ENCODE measurements around the gene SPATA13.
"Not testable (repeated sequence)": the region's sequence is repeated elsewhere in the genome, so short reads cannot be mapped to it uniquely, and the experiment has no call there.

Gene SPATA13

DNA sequence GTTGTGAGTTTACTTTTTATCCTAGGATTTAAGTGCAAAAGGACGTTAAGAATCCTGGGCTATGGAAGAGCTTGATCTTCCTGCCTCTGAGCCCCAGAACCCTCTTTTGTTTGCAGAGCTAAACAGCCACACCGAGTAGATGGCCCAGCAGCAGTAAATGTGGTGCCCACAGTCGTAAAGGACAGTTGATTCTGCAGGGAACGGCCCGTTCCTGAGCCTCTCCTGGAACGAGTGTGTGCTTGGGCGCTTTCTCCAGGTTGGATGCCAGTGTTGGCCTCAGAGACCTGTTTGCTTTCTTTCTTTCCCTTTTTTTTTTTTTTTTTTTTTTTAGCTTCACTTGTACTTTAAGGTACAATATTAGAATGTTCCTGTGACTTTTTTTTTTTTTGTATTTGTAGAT is 41.7 kb downstream of the SPATA13 start:
- DNase-seq, result no peak

DNA sequence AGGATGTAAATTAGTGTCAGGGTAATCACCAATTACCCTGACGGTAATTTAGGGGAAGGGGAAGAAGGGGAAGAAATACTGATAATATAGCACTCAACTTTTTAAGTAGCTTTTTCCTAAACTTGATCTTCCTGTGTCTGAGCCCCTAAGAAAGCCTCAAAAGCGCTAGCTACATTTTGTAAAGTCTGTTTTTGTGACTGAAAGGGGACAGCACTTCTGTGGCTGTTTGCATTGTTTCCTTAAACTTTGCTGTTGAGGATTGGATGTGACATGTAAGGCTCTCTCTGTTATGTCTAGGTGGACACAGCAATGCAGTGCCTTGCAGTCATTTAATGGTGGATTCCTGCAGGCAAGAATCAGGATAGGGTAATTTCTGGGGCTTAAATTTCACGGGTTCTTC is 42.8 kb downstream of the SPATA13 start:
- no peak for DNase-seq

DNA sequence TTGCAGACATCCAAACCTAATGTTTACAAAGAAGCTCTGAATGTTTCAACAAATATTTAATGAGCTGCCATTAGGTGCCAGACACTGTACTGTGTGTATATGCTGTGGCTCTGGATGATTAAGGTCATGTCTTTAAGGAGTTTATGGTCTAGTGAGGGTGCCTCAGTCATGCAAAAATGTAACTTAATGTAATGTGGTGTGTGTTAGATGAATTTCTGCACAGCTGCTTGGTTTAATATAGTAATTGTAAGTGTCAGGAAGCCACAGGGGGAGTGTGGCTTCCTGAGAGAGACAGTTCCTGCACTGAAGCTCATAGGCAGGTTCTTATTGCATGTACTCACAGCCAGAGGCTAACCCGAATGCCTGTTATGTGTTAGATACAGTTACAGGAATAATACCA is 43.3 kb downstream of the SPATA13 start:
- DNase-seq, result no peak

DNA sequence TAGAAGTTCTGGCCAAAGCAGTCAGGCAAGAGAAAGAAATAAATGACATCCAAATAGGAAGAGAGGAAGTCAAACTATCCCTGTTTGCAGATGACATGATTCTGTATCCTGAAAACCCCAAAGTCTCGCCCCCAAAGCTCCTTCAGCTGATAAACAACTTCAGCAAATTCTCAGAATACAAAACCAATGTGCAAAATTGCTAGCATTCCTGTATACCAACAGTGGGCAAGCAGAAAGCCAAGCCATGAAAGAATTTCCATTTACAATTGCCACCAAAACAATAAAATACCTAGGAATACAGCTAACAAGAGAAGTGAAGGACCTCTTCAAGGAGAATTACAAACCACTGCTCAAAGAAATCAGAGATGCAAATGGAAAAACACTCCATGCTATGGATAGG is 44.6 kb downstream of the SPATA13 start:
- not testable (repeated sequence) for DNase-seq

DNA sequence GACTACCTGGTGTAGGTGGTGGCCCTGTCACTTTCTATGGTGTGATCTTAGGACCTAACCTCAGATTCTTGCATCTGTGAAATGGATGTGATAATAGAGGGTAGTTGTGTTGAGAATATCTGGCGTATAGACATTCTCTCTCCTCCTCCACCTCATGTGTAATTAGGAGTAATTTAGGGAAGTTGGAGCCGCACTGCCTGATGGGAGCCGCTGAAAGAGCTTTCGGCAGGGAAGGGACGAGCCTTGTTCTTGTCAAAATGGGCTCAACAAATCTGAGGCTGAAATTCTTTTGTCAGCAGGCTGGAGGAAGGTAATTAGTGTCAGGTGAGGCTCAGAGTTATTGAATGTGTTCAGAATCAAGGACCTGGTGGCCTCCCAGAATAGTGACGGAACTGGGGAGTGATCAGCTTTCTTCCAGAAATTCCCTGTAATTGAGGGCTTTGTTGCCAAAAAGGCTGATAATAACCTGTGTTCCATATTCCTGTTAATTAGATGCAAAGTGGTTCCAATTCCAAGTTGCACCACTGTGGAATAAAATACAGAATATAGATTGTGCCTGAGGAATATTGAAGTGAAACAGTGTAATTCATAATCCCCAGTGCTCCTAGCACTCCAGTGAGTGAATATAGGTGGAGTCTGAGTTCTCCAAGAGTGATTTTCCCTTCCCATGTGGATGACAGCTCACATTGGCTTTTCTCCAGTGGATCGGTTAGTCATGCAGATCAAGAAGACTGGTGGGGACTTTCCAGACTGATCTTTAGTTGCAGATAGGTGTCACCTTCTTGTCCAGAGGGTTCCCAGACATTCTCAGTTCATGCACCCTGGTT is 47.5 kb downstream of the SPATA13 start:
- DNase-seq, result no peak

DNA sequence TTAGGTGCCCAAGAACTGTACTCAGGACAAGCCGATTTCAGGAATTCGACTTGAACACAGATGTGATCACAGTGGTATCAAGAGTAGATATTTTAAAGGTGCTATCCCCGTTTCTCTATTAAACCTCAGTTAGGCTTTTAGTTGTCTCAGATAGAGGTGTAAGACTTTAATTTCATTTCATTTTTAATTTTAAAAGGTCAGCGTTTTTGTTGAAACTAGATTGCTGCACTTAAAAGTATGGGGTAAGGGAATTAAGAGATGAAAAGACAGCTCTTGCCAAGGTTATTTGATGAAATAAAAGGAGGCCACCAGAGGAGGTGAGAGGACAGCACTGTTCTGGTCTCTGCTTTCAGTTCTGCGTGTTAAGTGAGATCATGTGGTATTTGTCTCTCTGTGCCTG is 48.6 kb downstream of the SPATA13 start:
- DNase-seq, result no peak

DNA sequence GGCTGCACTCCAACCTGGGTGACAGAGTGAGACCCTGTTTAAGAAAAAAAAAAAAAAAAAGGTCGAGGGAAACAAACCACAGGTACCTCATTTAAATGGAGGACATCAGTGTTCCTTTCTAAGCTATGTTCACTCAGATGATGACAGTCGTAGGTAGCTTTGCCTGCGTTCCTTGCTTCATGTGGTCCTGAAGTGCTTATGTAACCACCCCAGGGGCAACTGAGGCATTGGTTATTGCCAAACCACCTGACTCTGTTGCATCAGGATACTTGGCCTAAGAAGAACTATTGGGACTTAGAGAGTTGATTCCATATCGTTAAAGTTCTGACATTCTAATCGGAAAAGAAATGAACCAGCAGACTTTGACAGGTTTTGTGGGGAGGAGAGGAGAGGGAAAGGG is 51.7 kb downstream of the SPATA13 start:
- DNase-seq, result no peak

DNA sequence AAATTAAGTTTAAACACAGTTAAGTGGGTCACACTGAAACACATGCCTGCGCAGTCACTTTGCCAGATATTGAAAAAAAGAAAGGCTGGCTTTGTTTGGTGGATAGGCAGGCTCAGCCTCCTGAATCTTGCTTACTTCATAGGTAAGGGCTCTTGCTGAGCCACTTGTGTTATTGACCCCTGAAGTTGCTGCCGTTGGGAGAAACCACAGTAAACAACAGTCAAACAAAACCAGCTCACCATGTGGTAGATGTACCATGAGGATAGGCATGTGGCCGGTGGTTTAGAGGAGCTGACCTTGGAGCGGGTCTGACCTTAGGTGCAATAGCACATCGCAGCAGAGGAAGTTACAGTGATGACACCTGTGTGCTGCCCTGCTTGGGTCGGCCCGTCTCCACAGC is 52.2 kb downstream of the SPATA13 start:
- DNase-seq, result no peak

DNA sequence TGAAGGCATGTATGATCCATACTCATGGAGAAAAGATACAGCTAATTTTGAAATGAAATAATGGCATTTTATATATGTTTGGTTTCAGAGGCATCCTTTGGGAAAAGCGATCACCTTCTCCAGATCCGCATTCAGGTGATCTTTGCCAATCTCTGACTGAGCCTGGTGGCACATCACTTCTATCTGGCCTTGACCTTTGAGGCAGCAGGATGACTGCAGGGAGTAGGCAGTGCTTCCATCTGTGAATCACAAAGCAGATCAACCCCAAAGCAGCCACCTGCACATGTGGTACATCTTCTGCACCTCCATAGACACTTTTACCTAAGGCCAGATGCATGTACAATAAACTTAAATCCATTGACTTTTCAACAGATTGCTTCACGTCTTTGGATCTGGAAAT is 53.4 kb downstream of the SPATA13 start:
- DNase-seq, result no peak

DNA sequence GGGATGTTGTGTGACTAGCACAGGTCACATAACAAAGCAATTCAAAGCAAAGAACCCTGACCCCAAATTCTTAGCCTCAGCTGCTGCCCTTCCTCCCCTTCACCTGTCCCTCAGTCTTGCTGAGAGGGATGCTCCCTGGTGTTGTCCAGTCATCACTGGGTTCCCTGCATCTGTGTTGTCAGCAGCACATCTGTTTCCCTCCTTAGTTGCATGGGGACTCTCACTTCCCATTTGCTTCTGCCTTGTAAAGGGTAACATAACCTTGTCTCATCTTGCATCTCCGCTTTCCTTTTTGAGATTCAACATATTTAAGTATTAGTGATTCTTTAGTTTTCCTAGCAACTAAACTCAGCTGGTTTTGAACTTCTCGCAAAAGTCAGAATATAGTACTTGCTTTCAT is 54.0 kb downstream of the SPATA13 start:
- no peak for DNase-seq

DNA sequence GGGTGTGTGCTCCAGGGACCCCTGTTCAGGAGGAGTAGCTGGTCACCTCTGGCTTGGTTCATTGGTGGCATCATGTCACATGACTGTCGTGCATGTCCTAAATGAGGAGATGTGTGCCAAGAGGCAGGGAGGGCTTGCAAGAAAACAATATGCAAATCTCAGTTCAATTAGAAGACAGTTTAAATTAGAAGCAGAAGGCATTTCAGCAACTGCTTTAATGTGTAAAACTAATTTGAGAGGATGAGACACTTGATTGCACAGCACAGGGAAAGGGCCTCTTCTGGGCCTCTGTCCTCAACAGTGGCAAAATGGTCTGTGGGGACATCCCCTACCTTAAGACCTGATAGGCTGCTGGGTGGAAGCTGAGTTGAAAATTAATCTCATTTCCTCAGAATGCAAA is 54.6 kb downstream of the SPATA13 start:
- DNase-seq, result no peak

DNA sequence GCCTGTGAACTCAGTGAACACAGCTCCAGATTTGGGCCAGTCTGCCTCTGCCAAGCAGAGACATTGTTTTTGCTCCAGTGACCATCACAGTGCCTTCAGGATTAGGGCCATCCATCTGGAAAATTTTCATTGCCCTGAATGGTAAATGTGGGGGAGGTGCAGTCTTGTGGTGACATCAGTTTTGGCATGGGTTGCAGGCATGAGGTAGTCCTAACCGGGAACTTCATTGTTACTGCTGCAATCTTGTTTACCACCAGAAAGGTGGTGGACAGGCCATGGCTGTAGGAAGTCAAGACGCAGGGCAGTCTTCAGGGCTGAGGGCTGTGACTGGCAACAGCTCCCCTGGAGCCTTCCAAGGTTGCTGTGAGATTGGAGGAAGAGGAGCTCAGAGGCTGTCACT is 55.2 kb downstream of the SPATA13 start:
- no peak for DNase-seq

DNA sequence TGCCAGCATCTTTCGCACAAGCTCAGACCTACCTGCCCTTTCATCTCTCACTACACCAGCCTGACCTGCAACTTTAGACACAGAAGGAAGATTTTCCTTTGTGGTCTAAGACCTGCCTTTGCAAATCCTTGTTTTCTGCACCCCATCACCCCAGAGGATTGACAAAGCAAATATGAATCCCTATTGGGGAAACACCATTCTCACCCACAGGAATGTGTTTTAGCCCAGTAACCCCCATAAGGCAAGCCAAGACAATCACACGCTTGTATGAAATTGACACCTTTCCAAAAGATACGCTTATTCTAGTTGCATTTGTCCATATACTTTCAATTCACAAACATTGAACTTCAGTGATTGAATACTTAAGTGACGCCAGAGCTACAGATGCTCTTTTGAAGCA is 55.7 kb downstream of the SPATA13 start:
- DNase-seq, result no peak

DNA sequence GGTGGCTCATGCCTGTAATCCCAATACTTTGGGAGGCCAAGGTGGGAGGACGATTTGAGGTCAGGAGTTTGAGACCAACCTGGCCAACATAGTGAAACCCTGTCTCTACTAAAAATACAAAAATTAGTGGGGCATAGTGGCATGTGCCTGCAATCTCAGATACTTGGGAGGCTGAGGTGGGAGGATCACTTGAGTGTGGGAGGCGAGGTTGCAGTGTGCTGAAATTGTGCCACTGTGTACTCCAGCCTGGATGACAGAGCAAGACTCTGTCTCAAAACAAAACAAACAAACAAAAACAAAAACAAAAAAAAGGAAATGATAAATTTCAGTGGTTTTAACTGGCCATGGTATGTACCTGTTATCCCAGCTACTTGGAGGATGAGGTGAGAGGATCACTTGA is 56.3 kb downstream of the SPATA13 start:
- not testable (repeated sequence) for DNase-seq

DNA sequence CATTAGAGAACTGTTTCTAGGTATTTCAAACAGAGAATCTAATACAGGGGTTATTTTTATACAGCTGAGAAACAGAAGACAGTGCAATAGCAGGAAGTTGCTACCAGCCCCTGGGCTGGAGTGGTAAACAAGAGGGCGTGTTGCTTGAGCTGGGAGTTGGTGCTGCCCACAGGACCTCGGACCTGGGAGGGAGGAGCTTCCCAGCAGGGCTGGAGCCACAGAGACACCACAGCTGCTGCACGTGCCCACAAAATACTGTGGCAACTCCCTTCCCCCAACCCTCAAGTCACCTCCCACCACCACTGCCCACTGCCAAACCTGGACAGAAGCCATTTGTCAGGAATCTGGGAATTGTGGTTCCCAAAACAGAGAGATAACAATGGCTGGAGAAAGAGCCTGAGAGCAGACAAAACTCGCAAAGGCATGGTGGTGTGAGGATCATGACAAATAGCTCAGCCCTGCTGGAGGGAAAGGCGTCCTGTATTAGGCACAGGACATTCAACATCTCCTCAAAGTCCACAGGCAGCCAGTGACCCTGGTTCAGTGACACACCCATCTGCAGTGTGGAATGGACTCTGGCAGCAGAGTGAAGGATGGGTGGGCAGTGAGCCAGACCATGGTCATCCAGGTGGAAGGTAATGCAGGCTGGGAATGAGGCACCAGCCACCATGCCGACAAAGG is 57.2 kb downstream of the SPATA13 start:
- DNase-seq, result no peak

DNA sequence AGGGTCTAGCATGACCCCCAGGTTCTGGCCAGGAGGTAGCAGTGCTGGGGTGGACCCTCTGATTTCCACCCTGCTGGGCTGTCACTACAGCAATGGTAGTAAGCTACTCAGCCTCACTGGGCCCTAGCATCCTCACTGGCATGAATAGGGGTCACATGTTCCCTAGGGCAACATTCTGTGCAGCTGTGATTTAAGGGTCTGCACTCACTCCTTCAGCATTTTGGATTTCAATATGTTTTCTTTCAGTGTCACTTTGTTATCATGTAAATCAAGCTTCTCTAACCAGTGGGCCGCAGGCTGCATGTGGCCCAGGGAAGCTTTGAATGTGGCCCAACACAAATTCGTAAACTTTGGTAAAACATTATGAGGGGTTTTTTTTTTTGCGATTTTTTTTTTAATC is 57.8 kb downstream of the SPATA13 start:
- no peak for DNase-seq

DNA sequence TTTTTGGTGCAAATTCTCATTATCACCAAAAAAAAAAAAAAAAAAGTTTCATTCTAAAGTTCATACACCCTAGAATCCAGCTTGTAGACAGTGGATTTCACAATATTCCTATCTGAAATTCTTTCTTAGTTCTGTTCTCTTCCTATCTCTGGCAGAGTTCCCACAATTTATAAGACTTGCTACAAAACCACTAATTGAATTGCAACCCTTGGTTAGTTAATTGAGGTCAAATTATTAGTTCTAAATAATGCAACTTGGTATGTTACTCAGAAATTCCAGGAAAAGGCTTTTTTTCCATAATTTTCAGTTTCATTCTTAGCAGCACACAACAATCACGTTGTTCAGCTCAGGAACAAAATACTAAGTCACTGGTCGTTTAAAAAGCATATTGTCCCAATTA is 58.5 kb downstream of the SPATA13 start:
- no peak for DNase-seq

DNA sequence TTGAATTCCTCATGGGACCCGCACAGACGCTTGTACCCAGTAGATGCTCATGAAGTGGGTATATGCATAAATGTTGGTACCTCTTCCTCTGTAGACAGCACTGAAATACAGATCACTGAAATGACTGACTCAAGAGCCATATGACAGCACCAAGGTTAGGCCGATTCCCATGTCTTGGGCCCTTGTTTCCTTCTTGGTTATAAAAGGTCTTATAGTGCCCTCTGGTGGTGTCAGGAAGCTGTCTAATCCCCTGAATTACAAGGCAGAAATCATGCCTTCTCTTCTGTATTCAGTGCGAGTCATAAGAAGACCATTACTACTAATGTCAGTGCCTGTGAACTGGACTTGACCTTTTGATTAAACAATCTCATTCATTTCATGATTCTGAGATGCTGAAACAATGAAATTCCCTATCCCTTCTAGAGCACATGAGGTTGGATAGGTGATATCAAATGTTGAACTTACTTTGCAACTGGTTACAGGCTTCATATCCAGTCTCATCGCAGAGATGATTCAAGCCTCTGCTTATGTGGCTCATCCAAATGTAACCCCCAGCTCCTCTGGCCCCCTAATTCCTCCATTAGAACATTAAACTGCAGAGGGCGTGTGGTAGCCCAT is 59.7 kb downstream of the SPATA13 start:
- peak; percentile 31 for DNase-seq

DNA sequence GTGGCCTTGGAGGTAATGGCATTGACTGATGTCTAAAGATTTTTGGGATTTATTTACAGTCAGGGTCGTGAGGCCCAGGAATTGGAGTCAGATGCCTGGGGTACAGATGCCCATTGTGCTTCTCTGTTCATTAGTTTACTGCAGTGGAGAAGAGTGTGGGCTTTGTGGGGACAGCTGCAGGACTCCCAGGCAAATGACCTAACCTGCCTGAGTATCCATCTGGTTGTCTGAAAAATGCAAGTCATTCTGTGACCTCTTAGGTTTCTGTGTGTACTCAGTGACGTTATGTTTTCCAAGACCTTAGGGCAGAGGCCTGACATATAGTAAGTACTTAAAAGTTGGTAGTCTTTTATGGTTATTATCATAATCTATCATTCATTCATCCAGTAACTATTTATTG is 60.5 kb downstream of the SPATA13 start:
- no peak for DNase-seq

DNA sequence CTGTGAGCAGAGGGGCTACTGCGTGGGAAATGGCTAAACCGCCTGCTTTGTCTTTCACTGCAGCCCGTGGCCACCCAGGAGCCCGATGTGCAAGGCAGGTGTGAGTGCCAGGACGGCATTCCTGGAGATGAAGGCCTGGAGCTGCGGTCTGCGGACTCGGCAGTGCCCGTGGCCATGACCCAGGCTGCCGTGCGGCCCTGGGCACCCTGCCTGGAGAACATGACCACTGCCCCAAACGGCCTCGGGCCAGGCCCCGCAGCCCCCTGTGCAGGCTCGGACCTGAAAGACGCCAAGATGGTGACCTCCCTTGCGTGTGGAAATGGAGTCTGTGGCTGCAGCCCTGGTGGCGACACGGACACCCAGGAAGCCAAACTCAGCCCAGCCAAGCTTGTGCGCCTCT is 62.2 kb downstream of the SPATA13 start:
- no peak for DNase-seq

DNA sequence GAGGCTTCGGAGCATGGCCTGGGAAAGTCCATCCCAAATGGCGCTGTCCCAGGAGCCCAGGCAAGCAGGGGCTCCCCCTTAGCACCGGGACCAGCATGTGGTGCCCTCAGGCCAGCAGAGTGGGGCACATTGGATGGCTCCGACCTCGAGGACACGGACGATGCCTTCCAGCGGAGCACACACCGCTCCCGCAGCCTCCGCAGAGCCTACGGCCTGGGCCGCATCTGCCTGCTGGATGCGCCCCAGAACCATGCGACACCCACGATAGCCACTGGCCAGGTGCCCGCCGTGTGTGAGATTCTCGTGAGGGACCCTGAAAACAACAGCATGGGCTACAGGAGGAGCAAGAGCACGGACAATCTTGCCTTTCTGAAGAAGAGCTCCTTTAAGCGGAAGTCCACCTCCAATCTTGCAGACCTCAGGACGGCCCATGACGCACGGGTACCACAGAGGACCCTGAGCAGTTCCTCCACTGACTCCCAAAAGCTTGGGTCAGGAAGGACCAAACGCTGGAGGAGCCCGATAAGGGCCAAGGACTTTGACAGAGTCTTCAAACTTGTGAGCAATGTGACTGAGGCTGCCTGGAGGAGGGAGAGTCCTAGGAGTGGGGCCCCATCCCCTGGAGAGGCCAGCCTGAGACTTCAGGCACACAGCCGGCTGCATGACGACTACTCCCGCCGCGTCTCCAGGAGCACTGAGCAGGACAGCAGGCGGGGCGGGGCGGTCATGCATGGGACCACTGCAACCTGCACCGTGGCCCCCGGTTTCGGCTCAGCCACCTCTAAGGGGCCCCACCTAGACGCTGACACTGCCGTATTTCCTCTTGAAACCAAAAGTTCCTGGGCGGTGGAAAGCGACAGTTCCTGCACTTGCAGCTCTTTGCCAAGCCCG is 63.1 kb downstream of the SPATA13 start:
- DNase-seq, result no peak

DNA sequence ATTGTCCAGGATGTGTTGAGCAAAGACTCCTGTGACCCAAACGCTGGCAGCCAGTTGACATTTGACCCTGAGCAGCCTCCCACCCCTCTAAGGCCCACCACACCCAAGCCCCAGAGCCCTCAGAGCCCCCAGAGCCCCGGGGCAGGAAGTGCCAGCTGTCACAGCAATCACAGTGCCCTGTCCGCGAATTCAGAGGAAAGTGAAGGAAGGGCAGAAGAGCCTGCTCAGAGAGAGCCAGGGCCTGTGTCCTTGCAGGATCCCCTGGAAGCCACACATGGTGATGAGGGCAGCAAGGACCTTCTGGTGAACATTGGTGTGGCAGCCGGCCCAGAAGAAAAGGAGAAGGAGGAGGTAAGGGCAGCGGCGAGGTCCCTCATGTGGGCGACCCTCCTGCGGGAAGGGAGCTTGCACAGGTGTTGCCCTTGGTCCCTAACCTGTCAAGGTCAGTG is 63.7 kb downstream of the SPATA13 start:
- no peak for DNase-seq

DNA sequence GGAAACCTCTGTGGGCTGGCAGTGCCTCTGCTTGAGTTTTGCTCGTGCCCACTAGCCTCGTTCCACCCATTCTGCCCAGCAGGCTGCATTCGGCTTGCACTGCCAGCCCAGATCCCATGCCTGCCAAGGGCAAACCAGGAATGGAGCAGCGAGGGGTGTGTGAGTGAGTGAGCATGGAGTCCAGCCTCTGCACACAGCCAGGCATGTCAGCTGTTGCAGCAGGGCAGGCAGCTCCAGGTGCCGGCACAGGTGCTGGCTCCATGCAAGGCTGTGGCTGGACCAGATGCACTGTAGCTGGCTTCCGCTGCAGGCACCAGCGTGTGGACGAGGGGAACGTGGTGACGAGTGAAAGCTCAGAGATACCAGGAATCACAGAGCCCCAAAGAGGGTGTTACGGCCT is 64.5 kb downstream of the SPATA13 start:
- no peak for DNase-seq
